ENCODE measurements around the gene GSG1L.

Gene GSG1L

GRCh38 chr16:27806388-27806787 is 257.1 kb downstream of the GSG1L start:
- Mint-ChIP-seq H3K36me3 (no peaks in the 10 kb centered on the region), H3K9me3 (ENCODE audit: low read depth) (no peaks in the 10 kb centered on the region), H3K27ac (no peak overlapping the region), H3K27me3 (peaks cover 25% of the 10 kb centered on the region), H3K4me3 (no peak overlapping the region), H3K4me1 (ENCODE audit: low read depth) (peaks cover 8% of the 10 kb centered on the region)

- no peak overlapping the region for H3K27ac Mint-ChIP-seq
- H3K36me3 Mint-ChIP-seq = no peaks in the 10 kb centered on the region
- no peaks in the 10 kb centered on the region for H3K9me3 Mint-ChIP-seq (ENCODE audit: low read depth)
- no peak overlapping the region for H3K4me3 Mint-ChIP-seq
- peaks cover 8% of the 10 kb centered on the region for H3K4me1 Mint-ChIP-seq (ENCODE audit: low read depth)
- H3K27me3 Mint-ChIP-seq = peaks cover 26% of the 10 kb centered on the region
Measured at GRCh38 chr16:27805828-27806351, 257.6 kb downstream of the GSG1L start.

GRCh38 chr16:27803775-27804549 is 259.6 kb downstream of the GSG1L start:
- Mint-ChIP-seq H3K27ac (no peak overlapping the region), H3K36me3 (no peaks in the 10 kb centered on the region), H3K4me1 (ENCODE audit: low read depth) (peaks cover 8% of the 10 kb centered on the region), H3K4me3 (peak overlapping the region; percentile 8), H3K9me3 (ENCODE audit: low read depth) (no peaks in the 10 kb centered on the region), H3K27me3 (peaks cover 27% of the 10 kb centered on the region)

GRCh38 chr16:27802664-27803439 is 260.7 kb downstream of the GSG1L start:
- Mint-ChIP-seq H3K4me1 (ENCODE audit: low read depth) (peaks cover 8% of the 10 kb centered on the region), H3K27me3 (peaks cover 25% of the 10 kb centered on the region), H3K4me3 (no peak overlapping the region), H3K36me3 (no peaks in the 10 kb centered on the region), H3K27ac (no peak overlapping the region), H3K9me3 (ENCODE audit: low read depth) (no peaks in the 10 kb centered on the region)

- H3K9me3 Mint-ChIP-seq (ENCODE audit: low read depth) = no peaks in the 10 kb centered on the region
- H3K27ac Mint-ChIP-seq = no peak overlapping the region
- H3K4me1 Mint-ChIP-seq (ENCODE audit: low read depth) = peaks cover 8% of the 10 kb centered on the region
- peaks cover 28% of the 10 kb centered on the region for H3K27me3 Mint-ChIP-seq
- H3K36me3 Mint-ChIP-seq = no peaks in the 10 kb centered on the region
- H3K4me3 Mint-ChIP-seq = no peak overlapping the region
Measured at GRCh38 chr16:27801289-27801945, 262.1 kb downstream of the GSG1L start.

- H3K4me3 Mint-ChIP-seq = no peak overlapping the region
- no peaks in the 10 kb centered on the region for H3K36me3 Mint-ChIP-seq
- H3K27me3 Mint-ChIP-seq = peaks cover 24% of the 10 kb centered on the region
- no peaks in the 10 kb centered on the region for H3K9me3 Mint-ChIP-seq (ENCODE audit: low read depth)
- H3K27ac Mint-ChIP-seq = no peak overlapping the region
- H3K4me1 Mint-ChIP-seq (ENCODE audit: low read depth) = peaks cover 8% of the 10 kb centered on the region
Measured at GRCh38 chr16:27800817-27801216, 262.7 kb downstream of the GSG1L start.

GRCh38 chr16:27799896-27800295 is 263.6 kb downstream of the GSG1L start:
- H3K4me3 Mint-ChIP-seq = no peak overlapping the region

GRCh38 chr16:27798241-27798640 is 265.3 kb downstream of the GSG1L start:
- Mint-ChIP-seq H3K36me3 (no peaks in the 10 kb centered on the region), H3K4me3 (no peak overlapping the region), H3K9me3 (ENCODE audit: low read depth) (no peaks in the 10 kb centered on the region)

More at GRCh38 chr16:27799896-27800295, 263.6 kb downstream of the GSG1L start:
- H3K27me3 Mint-ChIP-seq = peaks cover 26% of the 10 kb centered on the region
- no peaks in the 10 kb centered on the region for H3K36me3 Mint-ChIP-seq
- H3K27ac Mint-ChIP-seq = no peak overlapping the region
- H3K4me1 Mint-ChIP-seq (ENCODE audit: low read depth) = peaks cover 8% of the 10 kb centered on the region
- no peaks in the 10 kb centered on the region for H3K9me3 Mint-ChIP-seq (ENCODE audit: low read depth)

GRCh38 chr16:27795992-27796614 is 267.4 kb downstream of the GSG1L start:
- no peaks in the 10 kb centered on the region for H3K4me1 Mint-ChIP-seq (ENCODE audit: low read depth)
- H3K27me3 Mint-ChIP-seq = peaks cover 11% of the 10 kb centered on the region
- no peaks in the 10 kb centered on the region for H3K36me3 Mint-ChIP-seq
- no peaks in the 10 kb centered on the region for H3K9me3 Mint-ChIP-seq (ENCODE audit: low read depth)
- H3K27ac Mint-ChIP-seq = no peak overlapping the region
- no peak overlapping the region for H3K4me3 Mint-ChIP-seq

More at GRCh38 chr16:27798241-27798640, 265.3 kb downstream of the GSG1L start:
- no peak overlapping the region for H3K27ac Mint-ChIP-seq
- peaks cover 16% of the 10 kb centered on the region for H3K27me3 Mint-ChIP-seq
- no peaks in the 10 kb centered on the region for H3K4me1 Mint-ChIP-seq (ENCODE audit: low read depth)

GRCh38 chr16:27793249-27793622 is 270.3 kb downstream of the GSG1L start:
- Mint-ChIP-seq H3K4me3 (no peak overlapping the region), H3K27me3 (peaks cover 5% of the 10 kb centered on the region), H3K4me1 (ENCODE audit: low read depth) (no peaks in the 10 kb centered on the region), H3K36me3 (no peaks in the 10 kb centered on the region), H3K9me3 (ENCODE audit: low read depth) (no peaks in the 10 kb centered on the region), H3K27ac (no peak overlapping the region)

- Mint-ChIP-seq H3K4me1 (ENCODE audit: low read depth) (no peaks in the 10 kb centered on the region), H3K27ac (no peak overlapping the region)
Measured at GRCh38 chr16:27792486-27793248, 270.8 kb downstream of the GSG1L start.

GRCh38 chr16:27791404-27791719 is 272.2 kb downstream of the GSG1L start:
- no peak overlapping the region for H3K4me3 Mint-ChIP-seq
- H3K27ac Mint-ChIP-seq = no peak overlapping the region
- H3K36me3 Mint-ChIP-seq = no peaks in the 10 kb centered on the region
- peaks cover 2% of the 10 kb centered on the region for H3K27me3 Mint-ChIP-seq
- no peaks in the 10 kb centered on the region for H3K9me3 Mint-ChIP-seq (ENCODE audit: low read depth)
- H3K4me1 Mint-ChIP-seq (ENCODE audit: low read depth) = no peaks in the 10 kb centered on the region

More at GRCh38 chr16:27792486-27793248, 270.8 kb downstream of the GSG1L start:
- Mint-ChIP-seq H3K4me3 (no peak overlapping the region), H3K27me3 (peaks cover 5% of the 10 kb centered on the region), H3K36me3 (no peaks in the 10 kb centered on the region), H3K9me3 (ENCODE audit: low read depth) (no peaks in the 10 kb centered on the region)

- H3K27ac Mint-ChIP-seq = no peak overlapping the region
- no peaks in the 10 kb centered on the region for H3K9me3 Mint-ChIP-seq (ENCODE audit: low read depth)
- H3K4me3 Mint-ChIP-seq = no peak overlapping the region
- no peaks in the 10 kb centered on the region for H3K4me1 Mint-ChIP-seq (ENCODE audit: low read depth)
- H3K36me3 Mint-ChIP-seq = no peaks in the 10 kb centered on the region
- peaks cover 2% of the 10 kb centered on the region for H3K27me3 Mint-ChIP-seq
Measured at GRCh38 chr16:27790546-27791403, 272.7 kb downstream of the GSG1L start.
